HEK293 (cell line): ENCODE measurements around the gene CTTN.

Source experiments
- KLF8 ChIP-seq: fragments of 450-650 bp; formaldehyde crosslinking; IDR thresholded peaks from 2 replicates; pipeline ENCODE4 v1.5.1; 2016; ENCODE audit warnings: missing biosample characterization, missing genetic modification characterization
- ZBTB20 ChIP-seq: fragments of 450-650 bp; formaldehyde crosslinking; IDR thresholded peaks from 2 replicates; pipeline ENCODE4 v1.5.1; 2016; ENCODE audit warnings: missing biosample characterization, missing genetic modification characterization
- ZEB2 ChIP-seq: fragments of 450-650 bp; formaldehyde crosslinking; IDR thresholded peaks from 2 replicates; pipeline ENCODE4 v1.5.1; 2016; ENCODE audit warnings: missing biosample characterization, missing genetic modification characterization
- ZNF146 ChIP-seq: fragments of 450-650 bp; formaldehyde crosslinking; IDR thresholded peaks from 2 replicates; pipeline ENCODE4 v1.5.1; 2016; ENCODE audit warnings: missing biosample characterization, missing genetic modification characterization
- ZNF24 ChIP-seq: fragments of 450-650 bp; formaldehyde crosslinking; IDR thresholded peaks from 2 replicates; pipeline ENCODE4 v1.5.1; 2016; ENCODE audit warnings: missing biosample characterization, missing genetic modification characterization
- TF ChIP-seq, protein P1 (sequence below): fragments of 450-650 bp; formaldehyde crosslinking; IDR thresholded peaks from 2 replicates; pipeline ENCODE4 v1.5.1; 2016; ENCODE audit warnings: missing biosample characterization, missing genetic modification characterization
- TF ChIP-seq, protein P2 (sequence below): fragments of 450-650 bp; formaldehyde crosslinking; IDR thresholded peaks from 2 replicates; pipeline ENCODE4 v1.5.1; 2016; ENCODE audit warnings: missing biosample characterization, missing genetic modification characterization
- TF ChIP-seq, protein P3 (sequence below): fragments of 450-650 bp; formaldehyde crosslinking; IDR thresholded peaks from 2 replicates; pipeline ENCODE4 v1.5.1; 2016; ENCODE audit warnings: missing biosample characterization, missing genetic modification characterization
- TF ChIP-seq, protein P4 (sequence below): fragments of 450-650 bp; formaldehyde crosslinking; optimal IDR thresholded peaks from 2 replicates; pipeline ENCODE3; 2016; ENCODE audit warnings: missing biosample characterization, mild to moderate bottlenecking, missing genetic modification characterization

DNA sequence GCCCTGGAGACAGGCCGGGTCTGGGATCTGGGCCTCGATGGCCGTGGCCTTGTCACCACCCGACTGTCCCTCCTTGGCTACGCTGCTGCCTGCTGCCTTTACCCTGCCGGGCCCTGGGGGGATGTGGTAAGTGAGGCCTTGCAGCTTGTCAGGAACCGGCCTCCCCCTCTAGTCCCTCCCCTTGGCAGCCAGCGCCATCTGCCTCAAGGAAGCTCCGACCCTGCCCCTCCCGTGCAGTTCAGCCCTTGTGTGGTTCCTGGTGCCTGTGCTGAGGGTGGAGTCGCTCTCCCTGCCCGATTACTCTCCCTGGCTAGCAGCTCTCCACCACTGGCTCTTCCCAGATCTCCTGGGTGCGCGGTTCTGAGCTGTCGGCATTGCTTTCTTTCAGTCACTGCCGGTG lies 33.7 kb downstream of the CTTN start:
- TF ChIP-seq ZEB2 (no peak), ZBTB20 (tag by site-specific recombination) (no peak), ZNF146 (tag by site-specific recombination) (no peak), KLF8 (tag by site-specific recombination) (no peak), ZNF24 (tag by site-specific recombination) (no peak)
- TF ChIP-seq, protein P1, sequence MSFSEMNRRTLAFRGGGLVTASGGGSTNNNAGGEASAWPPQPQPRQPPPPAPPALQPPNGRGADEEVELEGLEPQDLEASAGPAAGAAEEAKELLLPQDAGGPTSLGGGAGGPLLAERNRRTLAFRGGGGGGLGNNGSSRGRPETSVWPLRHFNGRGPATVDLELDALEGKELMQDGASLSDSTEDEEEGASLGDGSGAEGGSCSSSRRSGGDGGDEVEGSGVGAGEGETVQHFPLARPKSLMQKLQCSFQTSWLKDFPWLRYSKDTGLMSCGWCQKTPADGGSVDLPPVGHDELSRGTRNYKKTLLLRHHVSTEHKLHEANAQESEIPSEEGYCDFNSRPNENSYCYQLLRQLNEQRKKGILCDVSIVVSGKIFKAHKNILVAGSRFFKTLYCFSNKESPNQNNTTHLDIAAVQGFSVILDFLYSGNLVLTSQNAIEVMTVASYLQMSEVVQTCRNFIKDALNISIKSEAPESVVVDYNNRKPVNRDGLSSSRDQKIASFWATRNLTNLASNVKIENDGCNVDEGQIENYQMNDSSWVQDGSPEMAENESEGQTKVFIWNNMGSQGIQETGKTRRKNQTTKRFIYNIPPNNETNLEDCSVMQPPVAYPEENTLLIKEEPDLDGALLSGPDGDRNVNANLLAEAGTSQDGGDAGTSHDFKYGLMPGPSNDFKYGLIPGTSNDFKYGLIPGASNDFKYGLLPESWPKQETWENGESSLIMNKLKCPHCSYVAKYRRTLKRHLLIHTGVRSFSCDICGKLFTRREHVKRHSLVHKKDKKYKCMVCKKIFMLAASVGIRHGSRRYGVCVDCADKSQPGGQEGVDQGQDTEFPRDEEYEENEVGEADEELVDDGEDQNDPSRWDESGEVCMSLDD, result no peak
- TF ChIP-seq, protein P2, sequence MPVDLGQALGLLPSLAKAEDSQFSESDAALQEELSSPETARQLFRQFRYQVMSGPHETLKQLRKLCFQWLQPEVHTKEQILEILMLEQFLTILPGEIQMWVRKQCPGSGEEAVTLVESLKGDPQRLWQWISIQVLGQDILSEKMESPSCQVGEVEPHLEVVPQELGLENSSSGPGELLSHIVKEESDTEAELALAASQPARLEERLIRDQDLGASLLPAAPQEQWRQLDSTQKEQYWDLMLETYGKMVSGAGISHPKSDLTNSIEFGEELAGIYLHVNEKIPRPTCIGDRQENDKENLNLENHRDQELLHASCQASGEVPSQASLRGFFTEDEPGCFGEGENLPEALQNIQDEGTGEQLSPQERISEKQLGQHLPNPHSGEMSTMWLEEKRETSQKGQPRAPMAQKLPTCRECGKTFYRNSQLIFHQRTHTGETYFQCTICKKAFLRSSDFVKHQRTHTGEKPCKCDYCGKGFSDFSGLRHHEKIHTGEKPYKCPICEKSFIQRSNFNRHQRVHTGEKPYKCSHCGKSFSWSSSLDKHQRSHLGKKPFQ (tag by site-specific recombination), result no peak
- TF ChIP-seq, protein P3, sequence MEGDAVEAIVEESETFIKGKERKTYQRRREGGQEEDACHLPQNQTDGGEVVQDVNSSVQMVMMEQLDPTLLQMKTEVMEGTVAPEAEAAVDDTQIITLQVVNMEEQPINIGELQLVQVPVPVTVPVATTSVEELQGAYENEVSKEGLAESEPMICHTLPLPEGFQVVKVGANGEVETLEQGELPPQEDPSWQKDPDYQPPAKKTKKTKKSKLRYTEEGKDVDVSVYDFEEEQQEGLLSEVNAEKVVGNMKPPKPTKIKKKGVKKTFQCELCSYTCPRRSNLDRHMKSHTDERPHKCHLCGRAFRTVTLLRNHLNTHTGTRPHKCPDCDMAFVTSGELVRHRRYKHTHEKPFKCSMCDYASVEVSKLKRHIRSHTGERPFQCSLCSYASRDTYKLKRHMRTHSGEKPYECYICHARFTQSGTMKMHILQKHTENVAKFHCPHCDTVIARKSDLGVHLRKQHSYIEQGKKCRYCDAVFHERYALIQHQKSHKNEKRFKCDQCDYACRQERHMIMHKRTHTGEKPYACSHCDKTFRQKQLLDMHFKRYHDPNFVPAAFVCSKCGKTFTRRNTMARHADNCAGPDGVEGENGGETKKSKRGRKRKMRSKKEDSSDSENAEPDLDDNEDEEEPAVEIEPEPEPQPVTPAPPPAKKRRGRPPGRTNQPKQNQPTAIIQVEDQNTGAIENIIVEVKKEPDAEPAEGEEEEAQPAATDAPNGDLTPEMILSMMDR (tag by site-specific recombination), result no peak
- TF ChIP-seq, protein P4, sequence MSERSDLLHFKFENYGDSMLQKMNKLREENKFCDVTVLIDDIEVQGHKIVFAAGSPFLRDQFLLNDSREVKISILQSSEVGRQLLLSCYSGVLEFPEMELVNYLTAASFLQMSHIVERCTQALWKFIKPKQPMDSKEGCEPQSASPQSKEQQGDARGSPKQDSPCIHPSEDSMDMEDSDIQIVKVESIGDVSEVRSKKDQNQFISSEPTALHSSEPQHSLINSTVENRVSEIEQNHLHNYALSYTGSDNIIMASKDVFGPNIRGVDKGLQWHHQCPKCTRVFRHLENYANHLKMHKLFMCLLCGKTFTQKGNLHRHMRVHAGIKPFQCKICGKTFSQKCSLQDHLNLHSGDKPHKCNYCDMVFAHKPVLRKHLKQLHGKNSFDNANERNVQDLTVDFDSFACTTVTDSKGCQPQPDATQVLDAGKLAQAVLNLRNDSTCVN, result no peak
